GM12891 (cell line): ENCODE results near the gene TTC9B.
A peak's percentile ranks its signal among the peaks of the same experiment; 100 is the strongest.

Source experiments
- DNase-seq: peaks from one replicate; pipeline ENCODE4 v3.0.0; 2011; ENCODE audit warnings: low spot score; ENCODE audit not compliant: insufficient read length
- FAIRE-seq: peaks from 2 replicates; lab custom pipeline; 2011; peaks lifted over from hg19 to GRCh38; lab: Jason Lieb, UNC
- PAX5 ChIP-seq: IDR thresholded peaks from 2 replicates; pipeline ENCODE4 v1.6.1; 2011; ENCODE audit warnings: low read length, moderate library complexity, mild to moderate bottlenecking; ENCODE audit not compliant: insufficient read depth, severe bottlenecking
- POLR2A ChIP-seq: IDR thresholded peaks from 2 replicates; pipeline ENCODE4 v1.6.1; 2011; ENCODE audit warnings: low read depth, low read length, control low read depth
- POLR2AphosphoS5 ChIP-seq: IDR thresholded peaks from 2 replicates; pipeline ENCODE4 v1.6.1; 2011; ENCODE audit warnings: low read depth, low read length, control low read depth
- POU2F2 ChIP-seq: IDR thresholded peaks from 2 replicates; pipeline ENCODE4 v1.6.1; 2011; ENCODE audit warnings: low read depth, mild to moderate bottlenecking, control low read depth, low read length, moderate library complexity
- SPI1 ChIP-seq: IDR thresholded peaks from 2 replicates; pipeline ENCODE4 v1.6.1; 2011; ENCODE audit warnings: low read depth, low read length, control low read depth
- TAF1 ChIP-seq: IDR thresholded peaks from 2 replicates; pipeline ENCODE4 v1.6.1; 2011; ENCODE audit warnings: low read depth, low read length, control low read depth

Gene TTC9B

DNA sequence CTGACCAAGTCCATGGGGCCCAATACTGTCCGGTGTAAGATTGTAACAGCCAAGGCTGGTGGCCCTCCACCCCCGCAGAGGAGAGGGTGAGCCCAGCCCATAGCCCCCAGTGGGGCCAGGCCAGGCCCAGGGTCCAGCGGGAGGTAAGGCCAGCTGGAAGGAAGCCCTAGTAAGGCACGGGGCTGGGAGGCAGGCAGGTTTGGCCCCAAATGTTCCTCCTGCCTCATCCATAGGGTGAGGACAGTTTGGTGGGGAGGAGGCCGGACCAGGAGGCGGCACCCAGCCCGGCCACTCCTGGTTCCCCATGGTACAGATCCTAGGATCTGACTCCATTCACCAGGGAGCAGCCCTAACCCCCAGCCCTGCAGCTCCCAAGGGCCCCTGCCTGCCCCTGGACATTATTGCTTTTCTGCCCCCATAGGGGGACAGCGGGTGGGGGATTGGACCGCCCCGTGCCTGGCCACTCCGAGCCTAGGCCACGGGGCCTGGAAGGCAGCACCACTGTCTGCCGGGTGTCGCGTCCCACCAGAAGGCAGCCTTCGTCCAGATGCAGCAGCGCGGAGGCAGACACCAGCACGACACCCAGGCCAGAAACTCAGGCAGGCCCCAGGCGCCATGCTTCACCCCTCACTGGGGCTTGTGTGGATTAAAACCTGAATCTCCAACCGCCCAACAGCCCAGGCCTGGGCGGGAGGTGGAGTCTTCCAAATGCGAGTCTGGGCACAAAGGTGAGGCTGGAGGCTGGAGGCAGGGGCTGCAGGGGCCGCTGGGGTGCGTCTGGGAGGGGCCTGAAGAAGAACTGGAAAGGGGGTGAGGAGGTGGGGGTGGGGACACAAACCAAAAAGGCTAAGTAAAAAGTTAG lies 15.0 kb upstream of the TTC9B start:
- FAIRE-seq, result no peak
- DNase-seq, result no peak
- TF ChIP-seq POLR2AphosphoS5, result no peak
- TF ChIP-seq POLR2A, result no peak
- no peak for TF ChIP-seq TAF1
- TF ChIP-seq POU2F2, result no peak
- TF ChIP-seq SPI1, result no peak
- TF ChIP-seq PAX5, result no peak

GRCh38 chr19:40232479-40232878 lies 14.3 kb upstream of the TTC9B start:
- DNase-seq (no peak), FAIRE-seq (no peak)
- TF ChIP-seq SPI1 (no peak), POU2F2 (no peak), POLR2AphosphoS5 (no peak), POLR2A (no peak), TAF1 (no peak), PAX5 (no peak)

GRCh38 chr19:40231544-40232424 lies 13.6 kb upstream of the TTC9B start:
- FAIRE-seq (no peak), DNase-seq (no peak)
- no peak for TF ChIP-seq POU2F2
- peak; percentile 32; the same call in 1 of the 2 replicates for TF ChIP-seq POLR2AphosphoS5
- peak; percentile 23; the same call in 1 of the 2 replicates for TF ChIP-seq POLR2A

GRCh38 chr19:40231057-40231456 lies 12.9 kb upstream of the TTC9B start:
- TF ChIP-seq POU2F2 (no peak), PAX5 (no peak), SPI1 (no peak), POLR2A (no peak), POLR2AphosphoS5 (no peak), TAF1 (no peak)
- no peak for FAIRE-seq
- no peak for DNase-seq

DNA sequence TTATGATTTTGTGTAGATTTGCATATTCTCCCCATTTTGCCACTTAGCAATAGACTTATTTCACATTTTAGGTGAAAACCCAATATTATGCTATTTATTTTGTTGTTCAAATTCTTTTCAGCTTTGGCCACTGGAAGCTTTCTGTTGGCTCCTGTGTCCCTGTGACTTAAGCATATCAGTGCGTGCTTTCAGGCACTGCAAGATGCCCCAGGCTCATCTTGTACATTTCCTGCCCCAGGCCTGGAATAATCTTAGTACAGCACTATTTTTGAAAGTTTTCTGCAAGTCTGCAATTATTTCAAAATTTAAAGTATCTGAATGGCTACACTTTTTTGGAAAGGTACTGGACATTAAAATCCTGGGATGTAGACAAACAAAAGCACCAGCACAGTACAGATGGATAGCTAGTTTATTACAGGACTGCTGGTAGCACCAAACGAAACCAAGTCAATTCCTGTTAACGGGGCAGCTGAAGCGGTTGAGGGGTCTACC lies 11.8 kb upstream of the TTC9B start:
- TF ChIP-seq POLR2A (no peak), POLR2AphosphoS5 (no peak), TAF1 (no peak), SPI1 (no peak), PAX5 (no peak), POU2F2 (no peak)
- DNase-seq (no peak), FAIRE-seq (no peak)

DNA sequence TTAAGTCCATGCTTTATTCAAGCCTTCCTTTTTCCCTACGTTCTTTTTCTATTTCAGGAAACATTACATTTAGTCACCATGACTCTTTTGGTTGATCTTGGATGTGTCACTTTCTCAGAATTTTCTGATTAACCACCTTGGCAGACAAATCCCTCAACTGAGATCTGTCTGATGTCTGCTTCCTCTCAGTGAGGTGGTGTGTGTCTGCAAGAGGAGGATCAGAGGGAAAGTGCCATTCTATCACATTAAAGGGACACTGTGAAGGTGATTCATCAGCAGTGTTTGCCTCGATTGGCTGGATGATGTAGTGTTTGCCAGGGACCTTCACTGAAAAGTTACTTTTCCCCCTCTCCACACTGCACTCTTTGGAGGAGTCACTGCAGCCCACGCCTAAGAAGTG lies 11.3 kb upstream of the TTC9B start:
- no peak for FAIRE-seq
- TF ChIP-seq PAX5 (no peak), POLR2A (0 out of 2 replicates have a peak, but pooled peaks have one; percentile 37)
- no peak for DNase-seq

DNA sequence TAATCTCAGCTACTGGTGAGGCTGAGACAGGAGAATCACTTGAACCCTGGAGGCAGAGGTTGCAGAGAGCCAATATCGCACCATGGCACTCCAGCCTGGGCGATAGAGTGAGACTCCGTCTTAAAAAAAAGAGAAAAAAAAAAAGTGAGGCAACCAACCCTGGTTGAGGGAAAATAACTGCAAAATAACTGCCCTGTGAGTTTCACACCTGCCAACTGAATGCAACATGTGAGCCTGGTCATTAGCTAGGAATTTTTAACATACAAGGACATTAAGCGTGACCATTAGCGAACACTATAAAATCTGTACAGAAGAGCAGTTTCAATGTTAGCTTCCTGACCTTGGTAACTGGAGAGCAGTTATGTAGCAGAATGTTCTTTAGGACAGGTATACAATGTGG lies 10.7 kb upstream of the TTC9B start:
- no peak for DNase-seq
- no peak for FAIRE-seq
- TF ChIP-seq PAX5, result no peak

- FAIRE-seq (no peak), DNase-seq (no peak)
- TF ChIP-seq TAF1 (no peak), PAX5 (no peak), POU2F2 (no peak), SPI1 (no peak), POLR2A (no peak), POLR2AphosphoS5 (no peak)
These were observed 10.2 kb upstream of the TTC9B start for GRCh38 chr19:40228346-40228745.

DNA sequence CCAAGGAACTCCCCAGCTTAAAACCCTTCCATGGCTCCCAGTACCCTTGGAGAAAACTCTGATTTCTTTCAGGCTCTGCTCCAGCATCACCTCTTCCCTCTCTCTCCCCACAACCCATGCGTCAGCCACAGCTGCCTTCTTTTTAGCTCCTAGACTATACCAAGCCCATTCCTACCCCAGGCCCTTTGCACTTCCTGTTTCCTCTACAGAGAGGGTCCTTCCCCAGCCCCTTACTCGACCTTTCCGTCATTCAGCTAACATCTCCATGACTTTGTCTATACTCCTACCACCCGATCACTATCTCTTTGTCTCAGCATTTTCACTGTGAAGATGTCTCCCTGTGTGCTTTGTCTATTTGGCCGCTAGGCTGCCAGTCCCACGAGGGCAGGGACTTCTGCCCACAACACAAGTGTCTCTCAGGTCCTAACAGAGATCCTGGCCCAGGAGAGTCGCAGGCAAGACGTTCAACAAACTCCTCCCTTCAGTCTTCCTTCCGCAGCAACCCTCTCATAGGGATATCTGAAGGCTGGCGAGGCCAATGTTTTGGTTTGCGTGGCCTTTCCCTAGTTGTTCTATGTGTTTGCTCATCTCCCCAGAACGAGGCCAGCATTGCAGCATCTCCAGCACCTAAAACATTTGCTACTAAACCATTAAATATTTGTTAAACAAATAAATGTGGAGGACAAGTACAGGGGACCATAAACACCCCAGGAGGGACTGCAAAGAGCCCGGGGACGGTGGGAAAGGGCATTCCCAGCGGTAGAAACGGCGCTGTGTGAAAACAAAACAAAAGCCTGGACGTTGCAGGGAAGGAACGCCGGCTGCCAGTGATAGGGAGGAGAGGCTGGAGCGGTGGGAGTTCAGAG lies 7.5 kb upstream of the TTC9B start:
- FAIRE-seq (no peak), DNase-seq (no peak)
- TF ChIP-seq TAF1 (no peak), POU2F2 (no peak), PAX5 (no peak), SPI1 (0 out of 2 replicates have a peak, but pooled peaks have one; percentile 3), POLR2AphosphoS5 (no peak)
